Omental fat pad (tissue), 4 donors: ENCODE results near the gene NSUN3. TPM values are rescaled to one million over a fixed set of nuclear protein-coding genes. Genes with fewer than 3 reads are reported as not detected.
"Not testable (repeated sequence)": the region's sequence is repeated elsewhere in the genome, so short reads cannot be mapped to it uniquely, and the experiment has no call there.

Experiments
- ATAC-seq: fragments of 150-250 bp; one replicate; pipeline ENCODE4 v1.9.1; 2016; ENCODE audit warnings: mild to moderate bottlenecking, moderate library complexity; ENCODE audit not compliant: low FRiP score
- DNase-seq: peaks from one replicate; pipeline ENCODE4 v3.0.0-alpha.2; 2019; ENCODE audit warnings: low spot score
- CTCF ChIP-seq, 3 donors: fragments of 450-650 bp; IDR thresholded peaks; one replicate each; pipeline ENCODE4 v1.5.1; 2016 to 2017; ENCODE audit warnings: antibody characterized with exemption in 3 of 3, mild to moderate bottlenecking in 3 of 3, moderate library complexity in 2 of 3
- total RNA-seq, 4 donors: library from RNA; depleted of rRNA; stranded (reverse); fragments of >200 nt; gene quantifications; one replicate each; pipeline ENCODE4 v1.1.0, GENCODE V29; 2016

The NSUN3 gene
- total RNA-seq, 4 donors from 2014 or later = 5.6 to 10.2 (median 9.1) TPM

GRCh38 chr3:94069194-94069813 is 6.4 kb downstream of the NSUN3 start:
- no peak for DNase-seq
- no peak for TF ChIP-seq CTCF (IDR thresholded peaks at IDR 0.05)
- no peak for ATAC-seq

- TF ChIP-seq CTCF (IDR thresholded peaks at IDR 0.05) = no peak
- ATAC-seq = no peak
- DNase-seq = no peak
These were observed 7.6 kb downstream of the NSUN3 start for GRCh38 chr3:94070341-94070911.

- DNase-seq (no peak), ATAC-seq (no peak)
- TF ChIP-seq CTCF (IDR thresholded peaks at IDR 0.05) = no peak
These were observed 8.9 kb downstream of the NSUN3 start for GRCh38 chr3:94071713-94072284.

GRCh38 chr3:94076055-94076454 is 13.2 kb downstream of the NSUN3 start:
- no peak for ATAC-seq
- TF ChIP-seq CTCF (IDR thresholded peaks at IDR 0.05) = no peak
- DNase-seq = no peak

GRCh38 chr3:94080552-94080951 is 17.7 kb downstream of the NSUN3 start:
- ATAC-seq, DNase-seq: not testable (repeated sequence)

GRCh38 chr3:94081884-94082283 is 19.0 kb downstream of the NSUN3 start:
- DNase-seq = no peak
- TF ChIP-seq CTCF (IDR thresholded peaks at IDR 0.05) = no peak
- ATAC-seq = no peak

- no peak for ATAC-seq
- DNase-seq = no peak
- TF ChIP-seq CTCF (IDR thresholded peaks at IDR 0.05) = no peak
These were observed 19.6 kb downstream of the NSUN3 start for GRCh38 chr3:94082391-94082937.
